T-helper 17 cell (primary cell): ENCODE results near the gene OR3A2. TPM values are rescaled to one million over a fixed set of nuclear protein-coding genes. Genes with fewer than 3 reads are reported as not detected.
A peak's percentile ranks its signal among the peaks of the same experiment; 100 is the strongest.
"Not testable (repeated sequence)": the region's sequence is repeated elsewhere in the genome, so short reads cannot be mapped to it uniquely, and the experiment has no call there.

Source experiments
- ATAC-seq: fragments of 150-1000 bp; cut with Tn5 transposase; 2 replicates; pipeline ENCODE4 v1.10.0; 2021; ENCODE audit warnings: mild to moderate bottlenecking, moderate library complexity
- DNase-seq, 3 donors: peaks; one replicate each; pipeline versions ENCODE4 v3.0.0 to v3.0.0-alpha.2; 2020 to 2021
- H3K9me3 ChIP-seq: one replicate; pipeline ENCODE4 v1.7.0; 2013; ENCODE audit warnings: low read length, mild to moderate bottlenecking; ENCODE audit not compliant: control insufficient read depth, poor library complexity, severe bottlenecking
- H3K27ac Mint-ChIP-seq: one replicate; pipeline ENCODE4 v1.8.0; 2022; ENCODE audit warnings: mild to moderate bottlenecking, moderate library complexity, mixed read lengths
- H3K27me3 Mint-ChIP-seq: one replicate; pipeline ENCODE4 v1.8.0; 2022; ENCODE audit warnings: mixed read lengths
- H3K36me3 Mint-ChIP-seq: one replicate; pipeline ENCODE4 v1.8.0; 2022; ENCODE audit warnings: low read depth, mixed read lengths
- H3K4me1 Mint-ChIP-seq: one replicate; pipeline ENCODE4 v1.8.0; 2022; ENCODE audit warnings: mild to moderate bottlenecking, mixed read lengths
- H3K4me3 Mint-ChIP-seq: one replicate; pipeline ENCODE4 v1.8.0; 2022; ENCODE audit warnings: mild to moderate bottlenecking, moderate library complexity, mixed read lengths
- total RNA-seq, 4 donors: library from RNA in 2 of 4; stranded (reverse) in 2 of 4; gene quantifications; one replicate each; pipeline ENCODE4 v1.2.3 and lab custom pipeline; 2022 to 2026

Gene OR3A2
- 1 to 10 TPM; 1.1 TPM for total RNA-seq
- total RNA-seq (lab: John Stamatoyannopoulos, UW), result 0.23 to 0.98 reads per million in 2 donors

DNA sequence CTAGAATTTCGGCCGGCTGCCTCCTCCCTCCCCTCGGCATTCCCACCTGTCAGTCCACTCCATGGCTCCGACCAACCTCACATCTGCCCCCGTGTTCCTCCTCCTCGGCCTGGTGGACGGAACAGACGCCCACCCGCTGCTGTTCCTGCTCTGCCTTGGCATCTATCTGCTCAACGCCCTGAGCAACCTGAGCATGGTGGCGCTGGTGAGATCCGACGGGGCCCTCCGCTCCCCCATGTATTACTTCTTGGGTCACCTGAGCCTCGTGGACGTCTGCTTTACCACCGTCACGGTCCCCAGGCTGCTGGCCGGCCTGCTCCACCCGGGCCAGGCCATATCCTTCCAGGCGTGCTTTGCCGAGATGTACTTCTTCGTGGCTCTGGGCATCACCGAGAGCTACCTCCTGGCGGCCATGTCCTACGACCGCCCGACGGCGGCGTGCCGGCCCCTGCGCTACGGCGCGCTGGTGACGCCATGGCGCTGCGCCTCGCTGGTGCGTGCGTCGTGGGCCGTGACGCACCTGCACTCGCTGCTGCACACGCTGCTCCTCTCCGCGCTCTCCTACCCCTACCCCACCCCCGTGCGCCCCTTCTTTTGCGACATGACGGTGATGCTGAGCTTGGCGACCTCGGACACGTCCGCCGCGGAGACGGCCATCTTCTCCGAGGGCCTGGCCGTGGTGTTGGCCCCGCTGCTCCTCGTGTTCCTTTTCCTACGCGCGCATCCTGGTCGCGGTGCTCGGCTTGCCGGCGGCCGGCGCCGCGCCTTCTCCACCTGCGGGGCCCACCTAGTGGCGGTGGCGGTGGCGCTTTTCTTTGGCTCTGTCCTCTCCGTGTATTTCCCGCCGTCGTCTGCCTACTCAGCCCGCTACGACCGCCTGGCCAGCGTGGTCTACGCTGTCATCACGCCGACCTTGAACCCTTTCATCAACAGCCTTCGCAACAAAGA lies at the start of gene OR3A2:
TSS of gene OR3A2 (minus strand) at position 440 of the 948 bp plus-strand sequence.
- ATAC-seq, result peak; percentile 86
- peaks cover 55% of the 10 kb centered on the region for H3K27me3 Mint-ChIP-seq
- no peak within 1 kb of the TSS for H3K27ac Mint-ChIP-seq
- H3K4me3 Mint-ChIP-seq, result peak within 1 kb of the TSS; percentile 74
- no peaks in the 10 kb centered on the region for H3K9me3 ChIP-seq
- DNase-seq, result no peak
- H3K36me3 Mint-ChIP-seq, result peaks cover 8% of the 10 kb centered on the region
- H3K4me1 Mint-ChIP-seq, result peaks cover 9% of the 10 kb centered on the region

- H3K9me3 ChIP-seq, result no peaks in the 10 kb centered on the region
- H3K27me3 Mint-ChIP-seq, result peaks cover 19% of the 10 kb centered on the region
- peak within 1 kb of the TSS; percentile 0 for H3K4me3 Mint-ChIP-seq
- H3K27ac Mint-ChIP-seq, result no peak within 1 kb of the TSS
- H3K36me3 Mint-ChIP-seq, result no peaks in the 10 kb centered on the region
- ATAC-seq (no peak), DNase-seq (no peak)
- H3K4me1 Mint-ChIP-seq, result no peaks in the 10 kb centered on the region
Measured at GRCh38 chr17:3433741-3434140, 47.6 kb upstream of the OR3A2 start, which contains the start of gene OR1E2. OR1E2 (minus strand) TSS chr17:3433841; CDS start chr17:3433841, 0 bp downstream.

- peak overlapping the region; percentile 0 for H3K4me3 Mint-ChIP-seq
- DNase-seq, H3K9me3 ChIP-seq, H3K4me1 Mint-ChIP-seq, H3K36me3 Mint-ChIP-seq, H3K27ac Mint-ChIP-seq, ATAC-seq: not testable (repeated sequence)
- peaks cover 16% of the 10 kb centered on the region for H3K27me3 Mint-ChIP-seq
Measured at GRCh38 chr17:3433215-3433614, 47.1 kb upstream of the OR3A2 start.

GRCh38 chr17:3418222-3418621 lies 32.1 kb upstream of the OR3A2 start:
- DNase-seq (no peak), ATAC-seq (no peak)
- H3K27me3 Mint-ChIP-seq, result peaks cover 23% of the 10 kb centered on the region
- H3K27ac Mint-ChIP-seq, result no peak overlapping the region
- H3K9me3 ChIP-seq, result no peaks in the 10 kb centered on the region
- no peaks in the 10 kb centered on the region for H3K4me1 Mint-ChIP-seq
- H3K36me3 Mint-ChIP-seq, result peaks cover 2% of the 10 kb centered on the region
- H3K4me3 Mint-ChIP-seq, result no peak overlapping the region

DNA sequence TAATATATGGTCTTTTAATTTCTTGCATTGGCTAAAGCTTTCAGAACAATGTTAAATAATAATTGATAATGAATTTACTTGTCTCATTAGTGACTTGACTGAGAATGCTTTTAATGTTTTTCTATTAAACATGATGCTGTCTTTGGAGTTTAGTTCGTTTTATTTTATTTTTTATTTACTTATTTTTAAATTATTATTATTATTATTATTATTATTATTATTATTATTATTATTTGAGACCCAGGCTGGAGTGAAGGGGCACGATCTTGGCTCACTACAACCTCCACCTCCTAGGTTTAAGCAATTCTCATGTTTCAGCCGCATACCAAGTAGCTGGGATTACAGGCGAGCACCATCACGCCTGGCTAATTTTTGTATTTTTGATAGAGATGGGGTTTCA lies 29.5 kb upstream of the OR3A2 start:
- ATAC-seq (no peak), DNase-seq (no peak)
- no peaks in the 10 kb centered on the region for H3K9me3 ChIP-seq
- Mint-ChIP-seq H3K4me3 (no peak overlapping the region), H3K4me1 (no peaks in the 10 kb centered on the region), H3K27me3 (peaks cover 27% of the 10 kb centered on the region), H3K27ac (no peak overlapping the region), H3K36me3 (no peaks in the 10 kb centered on the region)

DNA sequence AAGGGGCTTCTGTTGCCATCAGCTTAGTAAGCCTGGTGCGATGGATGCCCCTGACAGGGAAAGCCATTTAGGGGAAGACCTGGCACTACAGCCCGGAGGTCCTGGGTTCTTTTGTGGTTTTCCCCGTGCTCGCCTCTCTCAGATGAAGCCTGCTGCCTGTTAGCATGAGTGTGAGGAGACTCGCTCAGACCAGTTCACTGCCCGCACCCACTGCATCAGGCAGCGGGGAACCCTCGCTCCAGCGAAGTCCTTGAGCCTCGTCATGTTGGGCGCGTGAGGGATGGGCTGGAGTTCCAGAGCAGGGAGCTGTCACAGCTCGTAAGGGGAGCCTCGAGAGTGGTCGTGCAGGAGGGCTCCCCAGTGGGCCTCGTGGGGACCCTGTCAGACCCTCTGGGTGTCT lies 26.1 kb upstream of the OR3A2 start:
- not testable (repeated sequence) for H3K9me3 ChIP-seq, H3K36me3 Mint-ChIP-seq, H3K4me3 Mint-ChIP-seq, H3K27ac Mint-ChIP-seq, H3K4me1 Mint-ChIP-seq, ATAC-seq, DNase-seq
- H3K27me3 Mint-ChIP-seq, result peaks cover 35% of the 10 kb centered on the region

GRCh38 chr17:3411070-3411469 lies 25.0 kb upstream of the OR3A2 start, which contains the start of gene OR3A3:
OR3A3 (plus strand) TSS chr17:3411370.
- no peak for ATAC-seq
- no peaks in the 10 kb centered on the region for H3K4me1 Mint-ChIP-seq
- H3K27me3 Mint-ChIP-seq, result peaks cover 34% of the 10 kb centered on the region
- H3K4me3 Mint-ChIP-seq, result no peak within 1 kb of the TSS
- peaks cover 2% of the 10 kb centered on the region for H3K9me3 ChIP-seq
- no peak for DNase-seq
- H3K36me3 Mint-ChIP-seq, result peaks cover 3% of the 10 kb centered on the region
- H3K27ac Mint-ChIP-seq, result no peak within 1 kb of the TSS

DNA sequence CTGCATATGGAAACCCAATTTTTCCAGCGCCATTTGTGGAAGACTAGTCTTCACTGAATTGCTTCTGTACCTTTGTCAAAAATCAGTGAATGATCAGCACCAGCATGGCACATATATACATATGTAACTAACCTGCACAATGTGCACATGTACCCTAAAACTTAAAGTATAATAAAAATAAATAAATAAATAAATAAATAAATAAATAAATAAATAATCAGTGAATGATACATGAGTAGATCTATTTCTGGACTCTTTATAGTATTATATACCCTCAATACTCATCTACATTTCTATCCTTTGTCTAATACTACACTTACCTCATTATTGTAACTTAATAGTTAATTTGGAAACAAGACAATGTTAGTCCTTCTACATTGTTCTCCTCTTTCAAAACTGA lies 17.7 kb upstream of the OR3A2 start:
- ATAC-seq, H3K36me3 Mint-ChIP-seq, H3K27me3 Mint-ChIP-seq, DNase-seq, H3K27ac Mint-ChIP-seq, H3K4me3 Mint-ChIP-seq, H3K4me1 Mint-ChIP-seq, H3K9me3 ChIP-seq: not testable (repeated sequence)

DNA sequence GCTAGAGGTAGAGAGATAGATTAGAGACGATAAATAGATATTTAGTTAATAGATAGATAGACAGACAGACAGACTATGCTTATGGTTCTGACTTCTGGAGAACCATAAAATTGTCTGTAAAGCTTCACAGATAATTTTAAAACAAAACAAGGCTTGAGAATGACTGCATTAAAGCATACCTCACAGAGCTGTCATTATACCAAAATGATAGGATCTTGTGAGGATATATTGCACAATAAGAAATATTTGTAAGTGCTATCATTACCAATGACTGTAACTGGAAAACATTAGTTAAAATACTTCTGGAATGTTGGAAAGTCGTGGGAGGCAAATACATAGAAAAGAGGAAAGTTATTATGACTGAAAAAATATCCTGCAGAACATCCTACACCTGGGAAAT lies 15.7 kb upstream of the OR3A2 start:
- no peaks in the 10 kb centered on the region for H3K9me3 ChIP-seq
- ATAC-seq, result no peak
- H3K36me3 Mint-ChIP-seq, result no peaks in the 10 kb centered on the region
- H3K4me3 Mint-ChIP-seq, result no peak overlapping the region
- H3K4me1 Mint-ChIP-seq, result no peaks in the 10 kb centered on the region
- H3K27ac Mint-ChIP-seq, result no peak overlapping the region
- peaks cover 6% of the 10 kb centered on the region for H3K27me3 Mint-ChIP-seq
- no peak for DNase-seq

- DNase-seq (no peak), ATAC-seq (no peak)
- H3K4me3 Mint-ChIP-seq, result no peak overlapping the region
- H3K36me3 Mint-ChIP-seq, result no peaks in the 10 kb centered on the region
- no peaks in the 10 kb centered on the region for H3K9me3 ChIP-seq
- H3K27ac Mint-ChIP-seq, result no peak overlapping the region
- H3K4me1 Mint-ChIP-seq, result no peaks in the 10 kb centered on the region
- peaks cover 12% of the 10 kb centered on the region for H3K27me3 Mint-ChIP-seq
Measured at GRCh38 chr17:3400055-3400454, 13.9 kb upstream of the OR3A2 start.

DNA sequence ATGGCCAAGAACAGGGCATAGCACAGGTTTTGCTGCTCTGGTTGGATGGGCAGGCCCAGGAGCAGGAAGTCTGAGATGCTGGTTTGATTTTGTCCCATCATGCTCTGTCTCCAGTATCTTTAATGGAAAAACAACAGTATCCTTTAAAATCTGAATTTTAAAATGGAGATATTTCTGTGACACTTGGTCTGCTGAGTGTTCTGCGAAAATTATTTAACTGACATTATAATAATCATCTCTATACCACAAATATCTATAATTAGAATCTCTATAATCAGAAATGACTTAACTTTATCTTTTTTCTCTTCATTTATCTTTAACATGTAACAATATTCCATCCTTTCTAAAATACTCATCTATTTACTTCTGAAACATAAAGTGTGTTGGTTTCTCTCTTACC lies 12.2 kb upstream of the OR3A2 start, which contains the start of gene OR1E1:
TSS of gene OR1E1 (minus strand) at position 101 of the 400 bp plus-strand sequence. CDS start at position 101, 0 bp downstream.
- Mint-ChIP-seq H3K27ac (no peak within 1 kb of the TSS), H3K27me3 (peaks cover 18% of the 10 kb centered on the region), H3K4me1 (no peaks in the 10 kb centered on the region), H3K4me3 (no peak within 1 kb of the TSS), H3K36me3 (peaks cover 2% of the 10 kb centered on the region)
- H3K9me3 ChIP-seq, result no peaks in the 10 kb centered on the region
- ATAC-seq, result no peak
- DNase-seq, result no peak

DNA sequence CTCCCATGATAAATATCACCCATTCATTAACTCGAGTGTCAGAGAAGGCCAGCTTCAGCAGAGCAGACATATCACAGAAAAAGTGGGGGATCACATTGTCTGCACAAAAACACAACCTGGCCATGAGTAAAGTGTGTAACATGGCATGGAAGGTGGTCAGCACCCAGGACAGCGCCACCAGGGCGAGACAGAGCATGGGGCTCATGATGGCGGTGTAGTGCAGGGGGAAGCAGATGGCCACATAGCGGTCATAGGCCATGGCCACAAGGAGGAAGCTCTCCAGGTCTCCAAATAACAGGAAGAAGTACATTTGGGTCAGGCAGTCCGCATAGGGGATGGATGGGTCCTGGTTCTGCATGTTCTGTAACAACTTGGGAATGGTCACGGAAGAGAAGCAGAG lies 11.7 kb upstream of the OR3A2 start:
- H3K4me1 Mint-ChIP-seq, H3K27ac Mint-ChIP-seq, ATAC-seq, H3K36me3 Mint-ChIP-seq, H3K9me3 ChIP-seq, DNase-seq, H3K4me3 Mint-ChIP-seq: not testable (repeated sequence)
- H3K27me3 Mint-ChIP-seq, result peaks cover 18% of the 10 kb centered on the region

GRCh38 chr17:3389791-3390190 lies 3.7 kb upstream of the OR3A2 start:
- Mint-ChIP-seq H3K27ac (no peak overlapping the region), H3K4me3 (no peak overlapping the region), H3K4me1 (peaks cover 6% of the 10 kb centered on the region), H3K27me3 (peaks cover 31% of the 10 kb centered on the region), H3K36me3 (peaks cover 4% of the 10 kb centered on the region)
- ATAC-seq (no peak), DNase-seq (no peak)
- peaks cover 3% of the 10 kb centered on the region for H3K9me3 ChIP-seq
